HepG2 (cell line): ENCODE results near the gene ISG20L2. TPM values are rescaled to one million over a fixed set of nuclear protein-coding genes. Genes with fewer than 3 reads are reported as not detected.
A peak's percentile ranks its signal among the peaks of the same experiment; 100 is the strongest.

ENCODE experiments used
- ATAC-seq: fragments of 200-7000 bp; cut with Tn5 transposase; 3 replicates; pipeline ENCODE4 v1.9.1; 2020; ENCODE audit warnings: mild to moderate bottlenecking, moderate library complexity
- BruUV-seq: library from RNA; stranded (reverse); fragments of 400-500 nt; replicated peaks from 2 replicates; lab custom pipeline; 2021; lab: Mats Ljungman, UMichigan
- CTCF ChIA-PET: fragments of 300-600 bp; formaldehyde crosslinking; extraction: SDS; loops from one replicate; lab custom pipeline; 2021; ENCODE audit warnings: low total read pairs, inconsistent platforms, low intra/inter-chr PET ratio; lab: Yijun Ruan, JAX
- POLR2A ChIA-PET: fragments of 350-600 bp; sonication (Branson Sonifier 250); formaldehyde crosslinking; loops from one replicate; lab custom pipeline; 2020; ENCODE audit warnings: antibody characterized with exemption, inconsistent platforms; lab: Yijun Ruan, JAX
- DNase-seq: peaks from one replicate; pipeline ENCODE4 v3.0.0-alpha.2; 2015; ENCODE audit warnings: low spot score
- FAIRE-seq: peaks from 3 replicates; lab custom pipeline; 2011; peaks lifted over from hg19 to GRCh38; lab: Jason Lieb, UNC
- H2AFZ ChIP-seq: one replicate; pipeline ENCODE4 v1.6.1; 2011; ENCODE audit warnings: low read length, inconsistent platforms
- H3K27ac ChIP-seq: fragments of 300-600 bp; 3 replicates; pipeline ENCODE4 v1.8.0; 2011; ENCODE audit warnings: mixed run types, mild to moderate bottlenecking, mixed read lengths, low read length, inconsistent platforms; ENCODE audit not compliant: insufficient read depth; ENCODE audit errors: extremely low read length
- H3K27me3 ChIP-seq, 2 experiments: fragments of 200-600 bp in 1 of 2; 2 replicates in 1 of 2; 3 replicates in 1 of 2; pipeline versions ENCODE4 v1.6.0 to v1.8.0; 2011; ENCODE audit warnings: low read length in 2 of 2, mild to moderate bottlenecking in 2 of 2, moderate library complexity in 2 of 2, inconsistent platforms in 1 of 2; ENCODE audit not compliant: insufficient read depth in 2 of 2, control insufficient read depth in 1 of 2
- H3K36me3 ChIP-seq, 2 experiments: fragments of 200-600 bp in 1 of 2; replicated peaks in 1 of 2; 2 replicates in 1 of 2; 3 replicates in 1 of 2; pipeline versions ENCODE4 v1.5.1 to v1.8.0; 2011; ENCODE audit warnings: low read length in 2 of 2, inconsistent platforms in 1 of 2; ENCODE audit not compliant: insufficient read depth in 2 of 2, control insufficient read depth in 1 of 2
- H3K4me1 ChIP-seq: 2 replicates; pipeline ENCODE4 v1.5.1; 2012; ENCODE audit warnings: low read length, inconsistent platforms; ENCODE audit not compliant: insufficient read depth
- H3K4me2 ChIP-seq: 2 replicates; pipeline ENCODE4 v1.6.0; 2011; ENCODE audit warnings: low read depth, low read length, inconsistent platforms
- H3K4me3 ChIP-seq, 3 experiments: fragments of 200-600 bp in 1 of 3; sonication (generic), shearing (Covaris generic) in 1 of 3; replicated peaks in 1 of 3; 2 replicates each; pipeline ENCODE4 v1.5.1; 2011 to 2016; ENCODE audit warnings: low read length in 3 of 3, inconsistent platforms in 2 of 3, low read depth in 2 of 3, mild to moderate bottlenecking in 2 of 3, control low read depth in 1 of 3, mixed read lengths in 1 of 3; ENCODE audit not compliant: insufficient read depth in 1 of 3
- H3K79me2 ChIP-seq: one replicate; pipeline ENCODE4 v1.6.1; 2011; ENCODE audit warnings: low read length, inconsistent platforms; ENCODE audit not compliant: insufficient read depth
- H3K9ac ChIP-seq: 2 replicates; pipeline ENCODE4 v1.6.0; 2011; ENCODE audit warnings: mild to moderate bottlenecking, low read depth, low read length, inconsistent platforms; ENCODE audit not compliant: insufficient read depth
- H3K9me3 ChIP-seq: 2 replicates; pipeline ENCODE4 v1.5.1; 2012; ENCODE audit warnings: mild to moderate bottlenecking, low read length
- H4K20me1 ChIP-seq: 2 replicates; pipeline ENCODE4 v1.6.0; 2011; ENCODE audit warnings: inconsistent platforms, mild to moderate bottlenecking, low read length, moderate library complexity; ENCODE audit not compliant: insufficient read depth
- ATF3 ChIP-seq: sonication (generic); formaldehyde crosslinking; IDR thresholded peaks from 2 replicates; pipeline ENCODE4 v1.4.0; 2020; ENCODE audit warnings: missing genetic modification reagents
- BCLAF1 ChIP-seq: fragments of 450-650 bp; IDR thresholded peaks from 2 replicates; pipeline ENCODE4 v1.6.1; 2017; ENCODE audit warnings: mild to moderate bottlenecking
- DBP ChIP-seq: sonication (generic); formaldehyde crosslinking; IDR thresholded peaks from 2 replicates; pipeline ENCODE4 v1.4.0; 2020; ENCODE audit warnings: missing genetic modification reagents; ENCODE audit errors: not compliant biosample characterization
- HNRNPLL ChIP-seq: fragments of 200-400 bp; formaldehyde crosslinking; IDR thresholded peaks from 2 replicates; pipeline ENCODE4 v1.6.1; 2017; ENCODE audit warnings: mild to moderate bottlenecking, low read depth, low read length; ENCODE audit not compliant: poor library complexity, severe bottlenecking
- MAFG ChIP-seq: sonication (generic); formaldehyde crosslinking; IDR thresholded peaks from 2 replicates; pipeline ENCODE4 v1.5.1; 2020; ENCODE audit warnings: mild to moderate bottlenecking, missing genetic modification reagents
- MAZ ChIP-seq, 2 experiments: sonication (generic) in 1 of 2; formaldehyde crosslinking in 1 of 2; IDR thresholded peaks; 2 replicates each; pipeline versions ENCODE4 v1.5.0 to v1.6.1; 2012 to 2020; ENCODE audit warnings: low read depth in 2 of 2, mild to moderate bottlenecking in 2 of 2, borderline replicate concordance in 1 of 2, improper control_type of control experiment in 1 of 2, low read length in 1 of 2, missing genetic modification reagents in 1 of 2, moderate library complexity in 1 of 2
- POLR2AphosphoS5 ChIP-seq: IDR thresholded peaks from 2 replicates; pipeline ENCODE4 v1.6.1; 2012; ENCODE audit warnings: low read depth, low read length
- ZNF362 ChIP-seq: sonication (generic); formaldehyde crosslinking; IDR thresholded peaks from 2 replicates; pipeline ENCODE4 v1.4.0; 2020; ENCODE audit warnings: missing genetic modification reagents, mild to moderate bottlenecking, borderline replicate concordance
- ZNF639 ChIP-seq: conservative IDR thresholded peaks from 2 replicates; pipeline ENCODE4 v1.6.1; 2018; ENCODE audit warnings: missing genetic modification reagents
- ZNF687 ChIP-seq: sonication (generic); formaldehyde crosslinking; IDR thresholded peaks from 2 replicates; pipeline ENCODE4 v1.5.1; 2020; ENCODE audit warnings: mild to moderate bottlenecking, missing genetic modification reagents, moderate library complexity
- WGBS: methylation state at CpG from one replicate; pipeline ENCODE4 v1.1.6; 2017; ENCODE audit warnings: low lambda C conversion rate; 5-methylcytosine and 5-hydroxymethylcytosine counted together
- in situ Hi-C: cut with HindIII; loops from 2 replicates; pipeline ENCODE4 v1.10.0; 2017; ENCODE audit warnings: low pct_unique_long_range_greater_than_20kb; ENCODE audit not compliant: extremely low pct_ligation_motif_present
- intact Hi-C: fragments of 100-400 bp; cut with micrococcal nuclease; formaldehyde crosslinking; loops from one replicate; pipeline ENCODE4 v1.10.0; 2022; ENCODE audit not compliant: unreplicated experiment
- polyA plus RNA-seq, 8 experiments: library from polyadenylated mRNA; depleted of rRNA in 3 of 8; stranded (reverse) in 7 of 8; unstranded in 1 of 8; fragments of >200 nt; fragmentation: Illumina TruSeq in 4 of 8; extraction: Trizol in 4 of 8; gene quantifications; 2 replicates each; pipeline versions ENCODE4 v1.2.1 to v1.2.3, GENCODE V29; 2011 to 2016; ENCODE audit warnings: low read depth in 4 of 8, missing spikeins in 1 of 8, mixed read lengths in 1 of 8; ENCODE audit not compliant: insufficient read depth in 1 of 8
- total RNA-seq, 5 experiments: library from RNA; depleted of rRNA; stranded (reverse); fragments of >200 nt; fragmentation: Illumina TruSeq; extraction: Trizol; gene quantifications; 2 replicates each; pipeline ENCODE4 v1.2.3, GENCODE V29; 2016; ENCODE audit warnings: low read depth in 1 of 5

ISG20L2 gene
- total and polyA plus RNA-seq, 2 of the 13 experiments (the other 11 are each of a cell fraction or from before 2014, with no cell fraction given): 19.8 to 21.3 TPM

- no peak for DNase-seq
- no peaks in the 10 kb centered on the region for H3K36me3 ChIP-seq
- 4% methylated on average over 16 of the region's 42 CpGs for WGBS
- CTCF ChIA-PET: interaction anchor here (2.0 to 3.0 kb wide), 2 partner anchors 16 to 20 kb away, joined by 6 to 30 read pairs; no protein-coding TSS in a partner anchor
- in situ Hi-C loops (no loop called here), intact Hi-C loops (no loop called here)
- no peaks in the 10 kb centered on the region for H4K20me1 ChIP-seq
- FAIRE-seq: no peak
- peaks cover 11 to 81% of the 10 kb centered on the region in 2 experiments for H3K27me3 ChIP-seq
- BruUV-seq: no TSS peak
- POLR2A ChIA-PET: interaction anchor here (1.2 to 3.2 kb wide), 5 partner anchors 16 to 44 kb away, joined by 3 to 20 read pairs (median 4); partner anchors contain the start of genes ISG20L2 and METTL25B
- peak within 1 kb of the TSS; percentile 91 for H3K4me2 ChIP-seq
- no peaks in the 10 kb centered on the region for H3K79me2 ChIP-seq
- H2AFZ ChIP-seq: no peak within 1 kb of the TSS
- no peaks in the 10 kb centered on the region for H3K9me3 ChIP-seq
- no peak within 1 kb of the TSS; the same call in 1 of the 2 replicates for H3K9ac ChIP-seq
- ATAC-seq: peak; percentile 14
- H3K4me3 ChIP-seq: peak within 1 kb of the TSS; percentile 41 to 66 (median 52)
- H3K27ac ChIP-seq: no peak within 1 kb of the TSS
- peaks cover 25% of the 10 kb centered on the region for H3K4me1 ChIP-seq
- TF ChIP-seq MAZ (IDR thresholded peaks at IDR 0.05; ENCODE audit: borderline replicate concordance, low read depth, low read length) (no peak), MAZ (CRISPR knock-in tag; IDR thresholded peaks at IDR 0.05; ENCODE audit: low read depth) (0 out of 2 replicates have a peak, but pooled peaks have one; percentile 10), BCLAF1 (no peak), HNRNPLL (peak; percentile 24), DBP (no peak), ATF3 (CRISPR knock-in tag) (no peak), ZNF687 (CRISPR knock-in tag) (0 out of 2 replicates have a peak, but pooled peaks have one; percentile 10), MAFG (CRISPR knock-in tag) (no peak), ZNF362 (CRISPR knock-in tag) (no peak), ZNF639 (CRISPR knock-in tag) (no peak), POLR2AphosphoS5 (no peak)
These were observed 23.1 kb downstream of the ISG20L2 start, which contains the start of gene CRABP2 for GRCh38 chr1:156705321-156705917. Gene CRABP2, minus strand, starts transcription at chr1:156705583. Its CDS starts 137 bp downstream, at chr1:156705446.
